Activated CD8-positive, alpha-beta T cell treated with anti-CD3 and anti-CD28 coated beads, Interleukin-2, amount 10 ng/mL, durations not matched to agents 7 days and 5 days (primary cell): ENCODE data around the gene HEBP2. TPM values are rescaled to one million over a fixed set of nuclear protein-coding genes. Genes with fewer than 3 reads are reported as not detected.
A peak's percentile ranks its signal among the peaks of the same experiment; 100 is the strongest.

ENCODE experiments used
- ATAC-seq: fragments of 150-1000 bp; cut with Tn5 transposase; one replicate; pipeline ENCODE4 v1.10.0; 2021; ENCODE audit warnings: moderate library complexity
- CTCF ChIA-PET: fragments of 350-600 bp; sonication (Branson Sonifier 250); formaldehyde crosslinking; loops from one replicate; lab custom pipeline; 2021; ENCODE audit warnings: antibody characterized with exemption; lab: Charles Lee
- POLR2A ChIA-PET: fragments of 350-600 bp; sonication (Branson Sonifier 250); formaldehyde crosslinking; loops from one replicate; lab custom pipeline; 2021; ENCODE audit warnings: antibody characterized with exemption; lab: Charles Lee
- DNase-seq: peaks from one replicate; pipeline ENCODE4 v3.0.0-alpha.2; 2020
- H3K27ac Mint-ChIP-seq: one replicate; pipeline ENCODE4 v1.8.0; 2021; ENCODE audit warnings: mild to moderate bottlenecking, mixed read lengths
- H3K27me3 Mint-ChIP-seq: one replicate; pipeline ENCODE4 v1.8.0; 2021; ENCODE audit warnings: low read depth, mixed read lengths
- H3K36me3 Mint-ChIP-seq: one replicate; pipeline ENCODE4 v1.8.0; 2021; ENCODE audit warnings: low read depth, mixed read lengths
- H3K4me1 Mint-ChIP-seq: one replicate; pipeline ENCODE4 v1.8.0; 2021; ENCODE audit warnings: low read depth, mixed read lengths
- H3K4me3 Mint-ChIP-seq: one replicate; pipeline ENCODE4 v1.8.0; 2021; ENCODE audit warnings: mild to moderate bottlenecking, mixed read lengths
- H3K9me3 Mint-ChIP-seq: one replicate; pipeline ENCODE4 v1.8.0; 2022; ENCODE audit warnings: mixed read lengths; ENCODE audit not compliant: insufficient read depth
- total RNA-seq, 2 experiments: library from RNA; stranded (reverse); gene quantifications; one replicate each; pipeline ENCODE4 v1.2.3, GENCODE V29; 2021

Gene HEBP2
- total RNA-seq, 2 experiments from 2014 or later = 40.8 to 43.5 TPM

GRCh38 chr6:138427701-138428100, 23.7 kb downstream of the HEBP2 start:
- CTCF ChIA-PET = interaction anchor here (1.0 to 8.4 kb wide), 10 partner anchors 8 to 311 kb away, joined by 3 to 120 read pairs (median 6); no protein-coding TSS in a partner anchor

GRCh38 chr6:138428944-138429598, 25.0 kb downstream of the HEBP2 start:
- Mint-ChIP-seq H3K27me3 (no peaks in the 10 kb centered on the region), H3K4me1 (peaks cover 2% of the 10 kb centered on the region), H3K4me3 (no peak overlapping the region), H3K27ac (no peak overlapping the region), H3K9me3 (no peaks in the 10 kb centered on the region), H3K36me3 (no peaks in the 10 kb centered on the region)
- CTCF ChIA-PET = interaction anchor here (0.7 to 8.4 kb wide), 17 partner anchors 9 to 312 kb away, joined by 3 to 120 read pairs (median 4); no protein-coding TSS in a partner anchor
- POLR2A ChIA-PET = interaction anchor here (0.6 kb wide), 1 partner anchor 77 kb away, joined by 3 read pairs; no protein-coding TSS in a partner anchor
- ATAC-seq (peak; percentile 58), DNase-seq (peak; percentile 34)

More at GRCh38 chr6:138427701-138428100, 23.7 kb downstream of the HEBP2 start:
- no peak overlapping the region for H3K27ac Mint-ChIP-seq
- no peak for DNase-seq
- no peaks in the 10 kb centered on the region for H3K27me3 Mint-ChIP-seq
- H3K4me3 Mint-ChIP-seq = no peak overlapping the region
- no peak for ATAC-seq
- peaks cover 11% of the 10 kb centered on the region for H3K4me1 Mint-ChIP-seq
- H3K36me3 Mint-ChIP-seq = no peaks in the 10 kb centered on the region
- no peaks in the 10 kb centered on the region for H3K9me3 Mint-ChIP-seq
- POLR2A ChIA-PET = no interaction called here

- Mint-ChIP-seq H3K9me3 (no peaks in the 10 kb centered on the region), H3K27me3 (no peaks in the 10 kb centered on the region), H3K27ac (no peak overlapping the region), H3K36me3 (no peaks in the 10 kb centered on the region), H3K4me3 (no peak overlapping the region), H3K4me1 (peaks cover 2% of the 10 kb centered on the region)
- ChIA-PET POLR2A (interaction anchor here (0.6 kb wide), 1 partner anchor 77 kb away, joined by 3 read pairs; no protein-coding TSS in a partner anchor), CTCF (interaction anchor here (0.7 to 8.4 kb wide), 12 partner anchors 10 to 125 kb away, joined by 3 to 120 read pairs (median 4); no protein-coding TSS in a partner anchor)
- no peak for ATAC-seq
- DNase-seq = no peak
These were observed 25.7 kb downstream of the HEBP2 start for GRCh38 chr6:138429761-138430160.

GRCh38 chr6:138430361-138431145, 26.5 kb downstream of the HEBP2 start:
- Mint-ChIP-seq H3K9me3 (no peaks in the 10 kb centered on the region), H3K36me3 (no peaks in the 10 kb centered on the region), H3K27ac (no peak overlapping the region), H3K4me1 (peaks cover 2% of the 10 kb centered on the region), H3K27me3 (no peaks in the 10 kb centered on the region), H3K4me3 (no peak overlapping the region)
- ChIA-PET CTCF (interaction anchor here (1.3 to 8.4 kb wide), 9 partner anchors 10 to 90 kb away, joined by 3 to 120 read pairs (median 7); no protein-coding TSS in a partner anchor), POLR2A (no interaction called here)
- ATAC-seq (no peak), DNase-seq (no peak)

- Mint-ChIP-seq H3K4me3 (no peak overlapping the region), H3K27ac (no peak overlapping the region), H3K27me3 (no peaks in the 10 kb centered on the region), H3K9me3 (no peaks in the 10 kb centered on the region), H3K36me3 (no peaks in the 10 kb centered on the region), H3K4me1 (peaks cover 2% of the 10 kb centered on the region)
- CTCF ChIA-PET = interaction anchor here (0.6 to 8.4 kb wide), 4 partner anchors 77 to 89 kb away, joined by 3 to 120 read pairs (median 42); no protein-coding TSS in a partner anchor
- ATAC-seq (no peak), DNase-seq (no peak)
- POLR2A ChIA-PET = no interaction called here
These were observed 27.4 kb downstream of the HEBP2 start for GRCh38 chr6:138431256-138432062.

- ChIA-PET CTCF (interaction anchor here (0.6 to 0.9 kb wide), 2 partner anchors 77 to 85 kb away, joined by 3 read pairs; no protein-coding TSS in a partner anchor), POLR2A (no interaction called here)
- no peaks in the 10 kb centered on the region for H3K36me3 Mint-ChIP-seq
These were observed 28.0 kb downstream of the HEBP2 start for GRCh38 chr6:138432063-138432356.

GRCh38 chr6:138434096-138434495, 30.1 kb downstream of the HEBP2 start:
- no peaks in the 10 kb centered on the region for H3K36me3 Mint-ChIP-seq
- no peak for ATAC-seq
- peaks cover 2% of the 10 kb centered on the region for H3K27me3 Mint-ChIP-seq
- no peak overlapping the region for H3K4me3 Mint-ChIP-seq
- H3K27ac Mint-ChIP-seq = no peak overlapping the region
- no peak for DNase-seq
- POLR2A ChIA-PET = interaction anchor here (0.6 kb wide), 1 partner anchor 94 kb away, joined by 4 read pairs; no protein-coding TSS in a partner anchor
- CTCF ChIA-PET = interaction anchor here (2.4 kb wide), 1 partner anchor 76 kb away, joined by 13 read pairs; no protein-coding TSS in a partner anchor
- peaks cover 2% of the 10 kb centered on the region for H3K4me1 Mint-ChIP-seq
- H3K9me3 Mint-ChIP-seq = no peaks in the 10 kb centered on the region

More at GRCh38 chr6:138432063-138432356, 28.0 kb downstream of the HEBP2 start:
- Mint-ChIP-seq H3K4me3 (no peak overlapping the region), H3K27ac (no peak overlapping the region), H3K4me1 (peaks cover 2% of the 10 kb centered on the region), H3K27me3 (no peaks in the 10 kb centered on the region), H3K9me3 (no peaks in the 10 kb centered on the region)
- DNase-seq (no peak), ATAC-seq (no peak)

- ChIA-PET CTCF (interaction anchor here (2.4 kb wide), 1 partner anchor 75 kb away, joined by 13 read pairs; no protein-coding TSS in a partner anchor), POLR2A (no interaction called here)
- Mint-ChIP-seq H3K9me3 (no peaks in the 10 kb centered on the region), H3K36me3 (no peaks in the 10 kb centered on the region), H3K4me1 (no peaks in the 10 kb centered on the region), H3K4me3 (no peak overlapping the region), H3K27me3 (peaks cover 2% of the 10 kb centered on the region), H3K27ac (no peak overlapping the region)
- DNase-seq (no peak), ATAC-seq (no peak)
These were observed 30.9 kb downstream of the HEBP2 start for GRCh38 chr6:138434925-138435324.

- Mint-ChIP-seq H3K9me3 (no peaks in the 10 kb centered on the region), H3K27ac (no peak overlapping the region), H3K36me3 (no peaks in the 10 kb centered on the region), H3K4me1 (no peaks in the 10 kb centered on the region), H3K4me3 (no peak overlapping the region), H3K27me3 (peaks cover 2% of the 10 kb centered on the region)
- DNase-seq (no peak), ATAC-seq (no peak)
- CTCF ChIA-PET = interaction anchor here (1.2 to 3.4 kb wide), 2 partner anchors 69 to 79 kb away, joined by 3 to 18 read pairs; no protein-coding TSS in a partner anchor
- POLR2A ChIA-PET = no interaction called here
These were observed 35.5 kb downstream of the HEBP2 start for GRCh38 chr6:138439546-138439945.

- ATAC-seq (no peak), DNase-seq (no peak)
- POLR2A ChIA-PET = no interaction called here
- peaks cover 2% of the 10 kb centered on the region for H3K27me3 Mint-ChIP-seq
- CTCF ChIA-PET = interaction anchor here (1.2 to 3.4 kb wide), 2 partner anchors 68 to 78 kb away, joined by 3 to 18 read pairs; no protein-coding TSS in a partner anchor
- no peaks in the 10 kb centered on the region for H3K4me1 Mint-ChIP-seq
- H3K27ac Mint-ChIP-seq = no peak overlapping the region
- no peak overlapping the region for H3K4me3 Mint-ChIP-seq
- no peaks in the 10 kb centered on the region for H3K9me3 Mint-ChIP-seq
- no peaks in the 10 kb centered on the region for H3K36me3 Mint-ChIP-seq
These were observed 36.3 kb downstream of the HEBP2 start for GRCh38 chr6:138440296-138440695.
